ENCODE measurements around the gene LRRC8A. TPM values are rescaled to one million over a fixed set of nuclear protein-coding genes. Genes with fewer than 3 reads are reported as not detected.

The LRRC8A gene
- total and polyA plus RNA-seq, 4 donors, result 14.3 to 100 (median 52.6) TPM

- Histone ChIP-seq H3K9me3 (ENCODE audit: control insufficient read depth, low read length) (no peaks in the 10 kb centered on the region), H3K27ac (ENCODE audit: low read depth in 1 of 2, low read length in 2 of 2) (peak overlapping the region; percentile 80 to 86), H3K4me1 (ENCODE audit: control insufficient read depth in 1 of 2, insufficient read depth in 2 of 2, low read length in 2 of 2) (no peaks in the 10 kb centered on the region), H3K27me3 (ENCODE audit: control insufficient read depth in 1 of 2, insufficient read depth in 2 of 2, low read length in 1 of 2) (no peaks in the 10 kb centered on the region), H3K4me3 (ENCODE audit: low read length in 2 of 2) (peak overlapping the region; percentile 84 to 96), H3K36me3 (ENCODE audit: control insufficient read depth in 1 of 2, insufficient read depth in 2 of 2, low read length in 1 of 2) (no peaks in the 10 kb centered on the region)
- ATAC-seq (ENCODE audit: low FRiP score) (peak; percentile 8), DNase-seq (peak; percentile 64 to 81)
- WGBS, 2 donors, result 0 to 1% methylated on average over 18 to 19 of the region's 19 CpGs
- intact Hi-C loops (cut with DNase I), result loop anchor here (2.0 to 5.0 kb wide), 2 partner anchors 34 to 39 kb away; partner anchors contain the start of gene PHYHD1 (in 1 of the 2)
These were observed 1.0 kb downstream of the LRRC8A start for GRCh38 chr9:128882677-128883603.

GRCh38 chr9:128884164-128884563 lies 2.2 kb downstream of the LRRC8A start:
- peak overlapping the region in 1 of 2 donors; percentile 17 for H3K4me3 ChIP-seq (ENCODE audit: low read length in 2 of 2)
- ATAC-seq (ENCODE audit: low FRiP score) (no peak), DNase-seq (no peak)
- H3K36me3 ChIP-seq (ENCODE audit: control insufficient read depth in 1 of 2, insufficient read depth in 2 of 2, low read length in 1 of 2), result peaks cover 0 to 3% of the 10 kb centered on the region in 2 donors
- H3K4me1 ChIP-seq (ENCODE audit: control insufficient read depth in 1 of 2, insufficient read depth in 2 of 2, low read length in 2 of 2), result no peaks in the 10 kb centered on the region
- intact Hi-C loops (cut with DNase I), result loop anchor here in 1 of 2 donors (5.0 kb wide), 1 partner anchor 38 kb away; the partner anchor contains the start of gene PHYHD1
- H3K27ac ChIP-seq (ENCODE audit: low read depth in 1 of 2, low read length in 2 of 2), result no peak overlapping the region
- H3K9me3 ChIP-seq (ENCODE audit: control insufficient read depth, low read length), result no peaks in the 10 kb centered on the region
- H3K27me3 ChIP-seq (ENCODE audit: control insufficient read depth in 1 of 2, insufficient read depth in 2 of 2, low read length in 1 of 2), result no peaks in the 10 kb centered on the region
- WGBS, 2 donors, result 40 to 42% methylated on average over 2 of the region's 2 CpGs

GRCh38 chr9:128885376-128885775 lies 3.4 kb downstream of the LRRC8A start:
- WGBS, 2 donors, result 73 to 79% methylated on average over 8 of the region's 8 CpGs
- DNase-seq, result no peak
- intact Hi-C loops (cut with DNase I), result no loop called here
- H3K9me3 ChIP-seq (ENCODE audit: control insufficient read depth, low read length), result no peaks in the 10 kb centered on the region
- no peak overlapping the region for H3K4me3 ChIP-seq (ENCODE audit: low read length in 2 of 2)
- H3K4me1 ChIP-seq (ENCODE audit: control insufficient read depth in 1 of 2, insufficient read depth in 2 of 2, low read length in 2 of 2), result no peaks in the 10 kb centered on the region
- peaks cover 0 to 4% of the 10 kb centered on the region in 2 donors for H3K36me3 ChIP-seq (ENCODE audit: control insufficient read depth in 1 of 2, insufficient read depth in 2 of 2, low read length in 1 of 2)
- no peak for ATAC-seq (ENCODE audit: low FRiP score)
- H3K27me3 ChIP-seq (ENCODE audit: control insufficient read depth in 1 of 2, insufficient read depth in 2 of 2, low read length in 1 of 2), result no peaks in the 10 kb centered on the region
- peak overlapping the region in 1 of 2 donors; percentile 14 for H3K27ac ChIP-seq (ENCODE audit: low read depth in 1 of 2, low read length in 2 of 2)

GRCh38 chr9:128885798-128886197 lies 3.9 kb downstream of the LRRC8A start:
- Histone ChIP-seq H3K4me3 (ENCODE audit: low read length in 2 of 2) (no peak overlapping the region), H3K9me3 (ENCODE audit: control insufficient read depth, low read length) (no peaks in the 10 kb centered on the region), H3K27ac (ENCODE audit: low read depth in 1 of 2, low read length in 2 of 2) (no peak overlapping the region), H3K36me3 (ENCODE audit: control insufficient read depth in 1 of 2, insufficient read depth in 2 of 2, low read length in 1 of 2) (peaks cover 0 to 4% of the 10 kb centered on the region in 2 donors), H3K4me1 (ENCODE audit: control insufficient read depth in 1 of 2, insufficient read depth in 2 of 2, low read length in 2 of 2) (no peaks in the 10 kb centered on the region), H3K27me3 (ENCODE audit: control insufficient read depth in 1 of 2, insufficient read depth in 2 of 2, low read length in 1 of 2) (no peaks in the 10 kb centered on the region)
- 78 to 82% methylated on average over 15 of the region's 15 CpGs for WGBS, 2 donors
- DNase-seq (no peak), ATAC-seq (ENCODE audit: low FRiP score) (no peak)
- intact Hi-C loops (cut with DNase I), result no loop called here

- Histone ChIP-seq H3K4me1 (ENCODE audit: control insufficient read depth in 1 of 2, insufficient read depth in 2 of 2, low read length in 2 of 2) (no peaks in the 10 kb centered on the region), H3K9me3 (ENCODE audit: control insufficient read depth, low read length) (no peaks in the 10 kb centered on the region), H3K36me3 (ENCODE audit: control insufficient read depth in 1 of 2, insufficient read depth in 2 of 2, low read length in 1 of 2) (peaks cover 0 to 4% of the 10 kb centered on the region in 2 donors), H3K27ac (ENCODE audit: low read depth in 1 of 2, low read length in 2 of 2) (peak overlapping the region in 1 of 2 donors; percentile 22), H3K4me3 (ENCODE audit: low read length in 2 of 2) (no peak overlapping the region), H3K27me3 (ENCODE audit: control insufficient read depth in 1 of 2, insufficient read depth in 2 of 2, low read length in 1 of 2) (no peaks in the 10 kb centered on the region)
- DNase-seq, result no peak
- no peak for ATAC-seq (ENCODE audit: low FRiP score)
- WGBS, 2 donors, result 35 to 39% methylated on average over 13 of the region's 13 CpGs
- intact Hi-C loops (cut with DNase I), result no loop called here
These were observed 4.4 kb downstream of the LRRC8A start for GRCh38 chr9:128886211-128886891.

- Histone ChIP-seq H3K4me3 (ENCODE audit: low read length in 2 of 2) (no peak overlapping the region), H3K27ac (ENCODE audit: low read depth in 1 of 2, low read length in 2 of 2) (no peak overlapping the region), H3K9me3 (ENCODE audit: control insufficient read depth, low read length) (no peaks in the 10 kb centered on the region), H3K27me3 (ENCODE audit: control insufficient read depth in 1 of 2, insufficient read depth in 2 of 2, low read length in 1 of 2) (no peaks in the 10 kb centered on the region), H3K36me3 (ENCODE audit: control insufficient read depth in 1 of 2, insufficient read depth in 2 of 2, low read length in 1 of 2) (peaks cover 0 to 4% of the 10 kb centered on the region in 2 donors), H3K4me1 (ENCODE audit: control insufficient read depth in 1 of 2, insufficient read depth in 2 of 2, low read length in 2 of 2) (no peaks in the 10 kb centered on the region)
- WGBS, 2 donors, result 97 to 98% methylated on average over 3 of the region's 3 CpGs
- ATAC-seq (ENCODE audit: low FRiP score) (no peak), DNase-seq (no peak)
- intact Hi-C loops (cut with DNase I), result no loop called here
These were observed 5.1 kb downstream of the LRRC8A start for GRCh38 chr9:128887049-128887448.

GRCh38 chr9:128887914-128888350 lies 6.0 kb downstream of the LRRC8A start:
- Histone ChIP-seq H3K4me1 (ENCODE audit: control insufficient read depth in 1 of 2, insufficient read depth in 2 of 2, low read length in 2 of 2) (no peaks in the 10 kb centered on the region), H3K36me3 (ENCODE audit: control insufficient read depth in 1 of 2, insufficient read depth in 2 of 2, low read length in 1 of 2) (peaks cover 0 to 4% of the 10 kb centered on the region in 2 donors), H3K27me3 (ENCODE audit: control insufficient read depth in 1 of 2, insufficient read depth in 2 of 2, low read length in 1 of 2) (no peaks in the 10 kb centered on the region), H3K4me3 (ENCODE audit: low read length in 2 of 2) (no peak overlapping the region), H3K9me3 (ENCODE audit: control insufficient read depth, low read length) (no peaks in the 10 kb centered on the region), H3K27ac (ENCODE audit: low read depth in 1 of 2, low read length in 2 of 2) (peak overlapping the region in 1 of 2 donors; percentile 13)
- WGBS, 2 donors, result 16 to 20% methylated on average over 9 of the region's 9 CpGs
- ATAC-seq (ENCODE audit: low FRiP score) (no peak), DNase-seq (no peak)
- intact Hi-C loops (cut with DNase I), result no loop called here

GRCh38 chr9:128891321-128892220 lies 9.6 kb downstream of the LRRC8A start:
- Histone ChIP-seq H3K27ac (ENCODE audit: low read depth in 1 of 2, low read length in 2 of 2) (peak overlapping the region in 1 of 2 donors; percentile 81), H3K27me3 (ENCODE audit: control insufficient read depth in 1 of 2, insufficient read depth in 2 of 2, low read length in 1 of 2) (no peaks in the 10 kb centered on the region), H3K36me3 (ENCODE audit: control insufficient read depth in 1 of 2, insufficient read depth in 2 of 2, low read length in 1 of 2) (peaks cover 0 to 4% of the 10 kb centered on the region in 2 donors), H3K4me3 (ENCODE audit: low read length in 2 of 2) (no peak overlapping the region), H3K9me3 (ENCODE audit: control insufficient read depth, low read length) (no peaks in the 10 kb centered on the region), H3K4me1 (ENCODE audit: control insufficient read depth in 1 of 2, insufficient read depth in 2 of 2, low read length in 2 of 2) (no peaks in the 10 kb centered on the region)
- intact Hi-C loops (cut with DNase I), result no loop called here
- 41 to 43% methylated on average over 15 of the region's 15 CpGs for WGBS, 2 donors
- DNase-seq (no peak), ATAC-seq (ENCODE audit: low FRiP score) (peak; percentile 1)
